IMR-90 (cell line): ENCODE data around the gene HDAC8. TPM values are rescaled to one million over a fixed set of nuclear protein-coding genes. Genes with fewer than 3 reads are reported as not detected.

Experiments used
- ATAC-seq: fragments of 200-7000 bp; cut with Tn5 transposase; 2 replicates; pipeline ENCODE4 v1.9.1; 2020; ENCODE audit warnings: low read depth, mild to moderate bottlenecking, moderate library complexity
- BruUV-seq: library from RNA; stranded (reverse); fragments of 400-500 nt; replicated peaks from 2 replicates; lab custom pipeline; 2021; lab: Mats Ljungman, UMichigan
- CTCF ChIA-PET: fragments of 300-600 bp; formaldehyde crosslinking; extraction: SDS; loops from one replicate; lab custom pipeline; 2021; ENCODE audit warnings: antibody characterized with exemption; lab: Yijun Ruan, JAX
- POLR2A ChIA-PET: fragments of 300-600 bp; sonication (Branson Sonifier 250); formaldehyde crosslinking; loops from one replicate; lab custom pipeline; 2022; ENCODE audit warnings: antibody characterized with exemption; ENCODE audit not compliant: unreplicated experiment; lab: Charles Lee
- DNase-seq: peaks from one replicate; pipeline ENCODE4 v3.0.0; 2013
- H2AFZ ChIP-seq: replicated peaks from 2 replicates; pipeline ENCODE3; 2013; ENCODE audit warnings: low read length, mild to moderate bottlenecking; ENCODE audit not compliant: poor library complexity
- H2AK5ac ChIP-seq: 2 replicates; pipeline ENCODE4 v1.6.1; 2013; ENCODE audit warnings: low read depth, low read length, inconsistent platforms
- H2AK9ac ChIP-seq: replicated peaks from 2 replicates; pipeline ENCODE3; 2013; ENCODE audit warnings: mild to moderate bottlenecking, low read depth, low read length, moderate library complexity; ENCODE audit not compliant: poor library complexity
- H2BK120ac ChIP-seq: 2 replicates; pipeline ENCODE4 v1.6.1; 2013; ENCODE audit warnings: low read depth, low read length, inconsistent platforms
- H2BK15ac ChIP-seq: 3 replicates; pipeline ENCODE4 v1.6.1; 2013; ENCODE audit warnings: low read depth, low read length, inconsistent platforms
- H2BK20ac ChIP-seq: 2 replicates; pipeline ENCODE4 v1.6.1; 2013; ENCODE audit warnings: low read depth, mild to moderate bottlenecking, inconsistent platforms, low read length, moderate library complexity
- H2BK5ac ChIP-seq: 2 replicates; pipeline ENCODE4 v1.6.1; 2013; ENCODE audit warnings: mild to moderate bottlenecking, low read depth, low read length, inconsistent platforms; ENCODE audit not compliant: poor library complexity, severe bottlenecking
- H3K14ac ChIP-seq: replicated peaks from 2 replicates; pipeline ENCODE4 v1.6.1; 2013; ENCODE audit warnings: low read depth, low read length, inconsistent platforms
- H3K18ac ChIP-seq: 2 replicates; pipeline ENCODE4 v1.6.1; 2013; ENCODE audit warnings: low read depth, low read length, control low read depth
- H3K23ac ChIP-seq: 2 replicates; pipeline ENCODE4 v1.6.1; 2013; ENCODE audit warnings: low read depth, low read length, inconsistent platforms
- H3K27ac ChIP-seq: 2 replicates; pipeline ENCODE4 v1.5.1; 2013; ENCODE audit warnings: mild to moderate bottlenecking, control low read depth, low read length; ENCODE audit not compliant: insufficient read depth
- H3K27me3 ChIP-seq: 2 replicates; pipeline ENCODE4 v1.6.1; 2013; ENCODE audit warnings: low read length; ENCODE audit not compliant: control insufficient read depth, insufficient read depth
- H3K36me3 ChIP-seq: 2 replicates; pipeline ENCODE4 v1.6.1; 2013; ENCODE audit warnings: low read length, mixed read lengths; ENCODE audit not compliant: control insufficient read depth, insufficient read depth
- H3K4ac ChIP-seq: 2 replicates; pipeline ENCODE4 v1.6.1; 2013; ENCODE audit warnings: low read depth, low read length, inconsistent platforms
- H3K4me1 ChIP-seq: 2 replicates; pipeline ENCODE4 v1.6.1; 2013; ENCODE audit warnings: low read length, mixed read lengths; ENCODE audit not compliant: control insufficient read depth, insufficient read depth
- H3K4me2 ChIP-seq: 2 replicates; pipeline ENCODE4 v1.6.1; 2013; ENCODE audit warnings: low read depth, mild to moderate bottlenecking, control low read depth, low read length, moderate library complexity
- H3K4me3 ChIP-seq: 2 replicates; pipeline ENCODE4 v1.5.1; 2013; ENCODE audit warnings: low read depth, mild to moderate bottlenecking, control low read depth, low read length, moderate library complexity; ENCODE audit not compliant: insufficient read depth
- H3K56ac ChIP-seq: 2 replicates; pipeline ENCODE4 v1.6.1; 2013; ENCODE audit warnings: low read length, inconsistent platforms; ENCODE audit not compliant: insufficient read depth; ENCODE audit errors: extremely low read depth
- H3K79me1 ChIP-seq, 2 experiments: 2 replicates each; pipeline ENCODE4 v1.6.1; 2013; ENCODE audit warnings: low read length in 2 of 2, inconsistent platforms in 1 of 2, low read depth in 1 of 2
- H3K9ac ChIP-seq: 2 replicates; pipeline ENCODE4 v1.6.1; 2013; ENCODE audit warnings: low read depth, low read length, control low read depth
- H3K9me1 ChIP-seq: 2 replicates; pipeline ENCODE4 v1.6.1; 2013; ENCODE audit warnings: low read length, inconsistent platforms; ENCODE audit not compliant: insufficient read depth
- H3K9me3 ChIP-seq: 2 replicates; pipeline ENCODE4 v1.6.1; 2013; ENCODE audit warnings: low read length; ENCODE audit not compliant: control insufficient read depth, insufficient read depth
- H4K20me1 ChIP-seq: 2 replicates; pipeline ENCODE4 v1.6.1; 2013; ENCODE audit warnings: low read length, inconsistent platforms; ENCODE audit not compliant: insufficient read depth
- H4K5ac ChIP-seq: 2 replicates; pipeline ENCODE4 v1.6.1; 2013; ENCODE audit warnings: mild to moderate bottlenecking, low read depth, low read length, control low read depth
- H4K8ac ChIP-seq, 2 experiments: 2 replicates each; pipeline ENCODE4 v1.6.1; 2013; ENCODE audit warnings: low read depth in 2 of 2, low read length in 2 of 2, control low read depth in 1 of 2, inconsistent platforms in 1 of 2
- H4K91ac ChIP-seq: 2 replicates; pipeline ENCODE4 v1.6.1; 2013; ENCODE audit warnings: low read depth, low read length, inconsistent platforms; ENCODE audit not compliant: insufficient read depth
- BHLHE40 ChIP-seq: fragments of 150-350 bp; IDR thresholded peaks from 2 replicates; pipeline ENCODE4 v1.6.1; 2016; ENCODE audit warnings: mild to moderate bottlenecking, low read depth, low read length
- CEBPB ChIP-seq: IDR thresholded peaks from 2 replicates; pipeline ENCODE4 v1.6.1; 2012; ENCODE audit warnings: low read depth, low read length, improper control_type of control experiment
- CHD1 ChIP-seq: IDR thresholded peaks from 2 replicates; pipeline ENCODE4 v1.6.1; 2012; ENCODE audit warnings: low read depth, low read length, improper control_type of control experiment
- CTCF ChIP-seq: conservative IDR thresholded peaks from 2 replicates; pipeline ENCODE4 v1.5.1; 2012; ENCODE audit warnings: mild to moderate bottlenecking, low read depth, low read length, improper control_type of control experiment
- MAFK ChIP-seq: IDR thresholded peaks from 2 replicates; pipeline ENCODE4 v1.6.1; 2012; ENCODE audit warnings: low read depth, low read length, improper control_type of control experiment
- MAZ ChIP-seq: IDR thresholded peaks from 2 replicates; pipeline ENCODE4 v1.6.1; 2012; ENCODE audit warnings: low read depth, mild to moderate bottlenecking, low read length, improper control_type of control experiment, moderate library complexity, borderline replicate concordance
- MXI1 ChIP-seq: IDR thresholded peaks from 2 replicates; pipeline ENCODE4 v1.6.1; 2012; ENCODE audit warnings: low read depth, mild to moderate bottlenecking, low read length, moderate library complexity, borderline replicate concordance
- NFE2L2 ChIP-seq: fragments of 150-350 bp; IDR thresholded peaks from 2 replicates; pipeline ENCODE4 v1.6.1; 2016; ENCODE audit warnings: low read depth, mild to moderate bottlenecking, low read length
- POLR2A ChIP-seq: IDR thresholded peaks from 2 replicates; pipeline ENCODE4 v1.6.1; 2012; ENCODE audit warnings: mild to moderate bottlenecking, low read depth, low read length
- RAD21 ChIP-seq: IDR thresholded peaks from 2 replicates; pipeline ENCODE4 v1.6.1; 2012; ENCODE audit warnings: low read length, improper control_type of control experiment
- RCOR1 ChIP-seq: IDR thresholded peaks from 2 replicates; pipeline ENCODE4 v1.6.1; 2012; ENCODE audit warnings: mild to moderate bottlenecking, low read length, improper control_type of control experiment; ENCODE audit not compliant: insufficient replicate concordance
- SMC3 ChIP-seq: fragments of 150-350 bp; IDR thresholded peaks from 2 replicates; pipeline ENCODE4 v1.6.1; 2016; ENCODE audit warnings: low read depth, mild to moderate bottlenecking, antibody characterized with exemption, low read length, moderate library complexity
- USF2 ChIP-seq: fragments of 150-350 bp; IDR thresholded peaks from 2 replicates; pipeline ENCODE4 v1.6.1; 2017; ENCODE audit warnings: mild to moderate bottlenecking, antibody characterized with exemption, low read length, low read depth
- whole genome bisulfite sequencing, 2 experiments: methylation state at CpG; one replicate each; pipeline versions ENCODE4 v1.1.5 to v1.1.7; 2013; ENCODE audit warnings: missing lambda C conversion rate in 2 of 2; ENCODE audit not compliant: insufficient read length in 1 of 2; ENCODE audit errors: extremely low coverage in 2 of 2; 5-methylcytosine and 5-hydroxymethylcytosine counted together
- dilution Hi-C: fragments of 300-500 bp; cut with HindIII; formaldehyde crosslinking; loops from one replicate; pipeline ENCODE4 v1.14.3; 2018; ENCODE audit warnings: low sequenced_read_pairs; ENCODE audit not compliant: unreplicated experiment
- in situ Hi-C: fragments of 300-500 bp; cut with MboI; formaldehyde crosslinking; loops from 3 replicates; pipeline ENCODE4 v1.14.3; 2019; ENCODE audit warnings: low sequenced_read_pairs, inconsistent platforms, mixed read lengths
- intact Hi-C: fragments of 100-400 bp; cut with micrococcal nuclease; formaldehyde crosslinking; loops from 2 replicates; pipeline ENCODE4 v1.10.0; 2022
- polyA plus RNA-seq, 3 experiments: library from polyadenylated mRNA; depleted of rRNA; stranded (reverse); fragments of >200 nt; gene quantifications; 2 replicates each; pipeline ENCODE4 v1.2.3, GENCODE V29; 2012; ENCODE audit warnings: low replicate concordance in 1 of 3
- total RNA-seq: library from RNA; depleted of rRNA; stranded (reverse); fragments of >200 nt; gene quantifications from 2 replicates; pipeline ENCODE4 v1.2.3, GENCODE V29; 2012
- TF ChIP-seq, protein P1 (sequence below): fragments of 150-350 bp; IDR thresholded peaks from 2 replicates; pipeline ENCODE4 v1.6.1; 2016; ENCODE audit warnings: low read depth, mild to moderate bottlenecking, low read length, moderate library complexity, borderline replicate concordance

The HDAC8 gene
- total and polyA plus RNA-seq, 2 of the 4 experiments (the other 2 are of a cell fraction): 16.1 to 28.5 TPM

- Histone ChIP-seq H3K9me1 (no peaks in the 10 kb centered on the region), H2BK20ac (no peak overlapping the region), H3K56ac (no peak overlapping the region), H3K4me3 (no peak overlapping the region), H4K91ac (no peak overlapping the region), H3K4me1 (no peaks in the 10 kb centered on the region), H3K27ac (no peak overlapping the region), H3K9ac (no peak overlapping the region), H2AFZ (no peak overlapping the region), H2BK15ac (no peak overlapping the region), H2AK5ac (no peak overlapping the region), H3K79me1 (no peaks in the 10 kb centered on the region), H3K23ac (no peak overlapping the region), H3K18ac (no peak overlapping the region), H2BK5ac (no peak overlapping the region), H4K8ac (no peak overlapping the region), H3K9me3 (no peaks in the 10 kb centered on the region), H4K20me1 (no peaks in the 10 kb centered on the region), H2BK120ac (no peak overlapping the region), H3K27me3 (peaks cover 47% of the 10 kb centered on the region), H3K14ac (no peak overlapping the region), H4K5ac (no peak overlapping the region), H3K4me2 (no peak overlapping the region), H3K36me3 (no peaks in the 10 kb centered on the region), H3K4ac (no peak overlapping the region), H2AK9ac (no peak overlapping the region)
- no peak for DNase-seq
- no TSS peak for BruUV-seq
- ChIA-PET CTCF (no interaction called here), POLR2A (no interaction called here)
- dilution Hi-C loops (no loop called here), intact Hi-C loops (no loop called here), in situ Hi-C loops (no loop called here)
- no peak for ATAC-seq
- no peak for TF ChIP-seq MAZ
- no peak for TF ChIP-seq CTCF
- no peak for TF ChIP-seq MXI1
- TF ChIP-seq NFE2L2: no peak
- TF ChIP-seq, protein P1, sequence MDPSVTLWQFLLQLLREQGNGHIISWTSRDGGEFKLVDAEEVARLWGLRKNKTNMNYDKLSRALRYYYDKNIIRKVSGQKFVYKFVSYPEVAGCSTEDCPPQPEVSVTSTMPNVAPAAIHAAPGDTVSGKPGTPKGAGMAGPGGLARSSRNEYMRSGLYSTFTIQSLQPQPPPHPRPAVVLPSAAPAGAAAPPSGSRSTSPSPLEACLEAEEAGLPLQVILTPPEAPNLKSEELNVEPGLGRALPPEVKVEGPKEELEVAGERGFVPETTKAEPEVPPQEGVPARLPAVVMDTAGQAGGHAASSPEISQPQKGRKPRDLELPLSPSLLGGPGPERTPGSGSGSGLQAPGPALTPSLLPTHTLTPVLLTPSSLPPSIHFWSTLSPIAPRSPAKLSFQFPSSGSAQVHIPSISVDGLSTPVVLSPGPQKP: no peak
- TF ChIP-seq SMC3: no peak
- TF ChIP-seq CEBPB: no peak
- TF ChIP-seq RCOR1: no peak
- no peak for TF ChIP-seq BHLHE40
- no peak for TF ChIP-seq CHD1
- no peak for TF ChIP-seq RAD21
- TF ChIP-seq MAFK: no peak
- TF ChIP-seq POLR2A: no peak
- no peak for TF ChIP-seq USF2
- WGBS, 2 experiments: no CpG with 5 or more reads among the region's 4 CpGs
Measured at GRCh38 chrX:72317139-72317538, 255.5 kb downstream of the HDAC8 start.
